HCT116 (cell line): ENCODE data around the gene PIGW. TPM values are rescaled to one million over a fixed set of nuclear protein-coding genes. Genes with fewer than 3 reads are reported as not detected.

Source experiments
- ATAC-seq: fragments of 200-7000 bp; cut with Tn5 transposase; 2 replicates; pipeline ENCODE4 v1.9.1; 2020; ENCODE audit warnings: mild to moderate bottlenecking, moderate library complexity
- BruUV-seq: library from RNA; stranded (reverse); fragments of 400-500 nt; replicated peaks from 2 replicates; lab custom pipeline; 2021; lab: Mats Ljungman, UMichigan
- CTCF ChIA-PET: fragments of 300-600 bp; sonication (Branson Sonifier 250); formaldehyde crosslinking; loops from one replicate; lab custom pipeline; 2021; ENCODE audit warnings: antibody characterized with exemption; lab: Charles Lee
- POLR2A ChIA-PET: fragments of 300-600, 350-600 bp; sonication (Branson Sonifier 250); formaldehyde crosslinking; loops from one replicate; lab custom pipeline; 2021; ENCODE audit warnings: antibody characterized with exemption; lab: Charles Lee
- RAD21 ChIA-PET, 2 experiments: fragments of 300-600 bp; sonication (Branson Sonifier 250); formaldehyde crosslinking; loops; one replicate each; lab custom pipeline; 2023; ENCODE audit warnings: low total read pairs in 2 of 2; ENCODE audit not compliant: uncharacterized antibody in 2 of 2, unreplicated experiment in 2 of 2, low non-redundant PET in 1 of 2; lab: Charles Lee
- DNase-seq: peaks from one replicate; pipeline ENCODE4 v3.0.0-alpha.2; 2010; ENCODE audit warnings: low read depth, low spot score
- H2AFZ ChIP-seq: fragments of 200-600 bp; shearing (Covaris generic), sonication (generic); 2 replicates; pipeline ENCODE4 v1.6.1; 2017; ENCODE audit warnings: low read depth, mixed run types, mixed read lengths, antibody characterized with exemption, low read length; ENCODE audit not compliant: poor library complexity, severe bottlenecking
- H3K27ac ChIP-seq: 2 replicates; pipeline ENCODE4 v1.5.1; 2012; ENCODE audit warnings: low read depth, low read length
- H3K27me3 ChIP-seq: fragments of 200-600 bp; sonication (generic); 2 replicates; pipeline ENCODE4 v1.6.1; 2016; ENCODE audit warnings: mixed run types, low read length, mixed read lengths; ENCODE audit not compliant: insufficient read depth
- H3K36me3 ChIP-seq, 2 experiments: fragments of 200-500 bp in 1 of 2; fragments of 200-600 bp in 1 of 2; sonication (Bioruptor generic) in 1 of 2; sonication (generic) in 1 of 2; 2 replicates each; pipeline versions ENCODE4 v1.5.1 to v1.6.1; 2014 to 2016; ENCODE audit warnings: low read length in 2 of 2, inconsistent platforms in 1 of 2, mixed read lengths in 1 of 2, mixed run types in 1 of 2; ENCODE audit not compliant: insufficient read depth in 2 of 2, control insufficient read depth in 1 of 2
- H3K4me1 ChIP-seq, 2 experiments: fragments of 200-600 bp in 1 of 2; sonication (generic) in 1 of 2; 2 replicates each; pipeline versions ENCODE4 v1.5.1 to v1.6.1; 2012 to 2017; ENCODE audit warnings: low read length in 2 of 2, inconsistent platforms in 1 of 2, mild to moderate bottlenecking in 1 of 2, mixed read lengths in 1 of 2, mixed run types in 1 of 2, moderate library complexity in 1 of 2; ENCODE audit not compliant: insufficient read depth in 2 of 2, control insufficient read depth in 1 of 2
- H3K4me2 ChIP-seq: fragments of 200-600 bp; sonication (generic); 2 replicates; pipeline ENCODE4 v1.6.1; 2017; ENCODE audit warnings: mixed run types, low read length, mixed read lengths
- H3K4me3 ChIP-seq, 2 experiments: fragments of 200-600 bp in 1 of 2; sonication (generic) in 1 of 2; replicated peaks in 1 of 2; 2 replicates each; pipeline ENCODE4 v1.5.1; 2011 to 2016; ENCODE audit warnings: low read length in 2 of 2, control low read depth in 1 of 2, low read depth in 1 of 2, mild to moderate bottlenecking in 1 of 2, mixed read lengths in 1 of 2, mixed run types in 1 of 2
- H3K79me2 ChIP-seq: fragments of 200-600 bp; sonication (generic); 2 replicates; pipeline ENCODE4 v1.6.1; 2017; ENCODE audit warnings: mild to moderate bottlenecking, mixed run types, low read length, moderate library complexity, mixed read lengths; ENCODE audit not compliant: insufficient read depth
- H3K9ac ChIP-seq: fragments of 200-600 bp; sonication (generic); 2 replicates; pipeline ENCODE4 v1.6.1; 2016; ENCODE audit warnings: low read length, mixed read lengths
- H3K9me2 ChIP-seq: fragments of 200-600 bp; sonication (generic), shearing (Covaris generic); 2 replicates; pipeline ENCODE4 v1.6.1; 2017; ENCODE audit warnings: mixed run types, mild to moderate bottlenecking, moderate library complexity; ENCODE audit not compliant: insufficient read depth
- H3K9me3 ChIP-seq, 2 experiments: fragments of 200-500 bp in 1 of 2; fragments of 200-600 bp in 1 of 2; sonication (Bioruptor generic) in 1 of 2; sonication (generic) in 1 of 2; 2 replicates each; pipeline ENCODE4 v1.6.1; 2014 to 2017; ENCODE audit warnings: low read length in 2 of 2, mixed read lengths in 2 of 2, inconsistent platforms in 1 of 2, low read depth in 1 of 2, mild to moderate bottlenecking in 1 of 2, mixed run types in 1 of 2, moderate library complexity in 1 of 2; ENCODE audit not compliant: control insufficient read depth in 1 of 2, insufficient read depth in 1 of 2
- H4K20me1 ChIP-seq: fragments of 200-600 bp; sonication (generic), shearing (Covaris generic); 2 replicates; pipeline ENCODE4 v1.6.1; 2017; ENCODE audit warnings: mixed run types, mild to moderate bottlenecking, moderate library complexity; ENCODE audit not compliant: insufficient read depth
- ATF3 ChIP-seq: IDR thresholded peaks from 2 replicates; pipeline ENCODE4 v1.6.1; 2012
- CEBPB ChIP-seq: IDR thresholded peaks from 2 replicates; pipeline ENCODE4 v1.6.1; 2012; ENCODE audit warnings: low read depth
- CTCF ChIP-seq, 3 experiments: fragments of 200-600 bp in 1 of 3; sonication (generic) in 1 of 3; IDR thresholded peaks in 2 of 3; conservative IDR thresholded peaks in 1 of 3; 2 replicates each; pipeline ENCODE4 v1.5.1; 2012 to 2017; ENCODE audit warnings: low read depth in 2 of 3, low read length in 2 of 3, antibody characterized with exemption in 1 of 3, borderline replicate concordance in 1 of 3, control low read depth in 1 of 3, mild to moderate bottlenecking in 1 of 3, mixed read lengths in 1 of 3, mixed run types in 1 of 3, moderate library complexity in 1 of 3; ENCODE audit not compliant: insufficient read depth in 1 of 3
- EGR1 ChIP-seq: IDR thresholded peaks from 2 replicates; pipeline ENCODE4 v1.6.1; 2012; ENCODE audit warnings: low read depth
- ELF1 ChIP-seq: IDR thresholded peaks from 2 replicates; pipeline ENCODE4 v1.6.1; 2012; ENCODE audit warnings: low read depth, borderline replicate concordance
- EZH2 ChIP-seq: fragments of 200-600 bp; sonication (generic); IDR thresholded peaks from 2 replicates; pipeline ENCODE4 v1.6.1; 2017; ENCODE audit warnings: antibody characterized with exemption, mixed run types
- MAX ChIP-seq: IDR thresholded peaks from 2 replicates; pipeline ENCODE4 v1.6.1; 2012
- POLR2A ChIP-seq: IDR thresholded peaks from 2 replicates; pipeline ENCODE4 v1.7.0; 2011; ENCODE audit warnings: borderline replicate concordance; ENCODE audit not compliant: insufficient read depth, insufficient read length; ENCODE audit errors: extremely low read depth
- POLR2AphosphoS5 ChIP-seq: IDR thresholded peaks from 2 replicates; pipeline ENCODE4 v1.6.1; 2011; ENCODE audit warnings: mild to moderate bottlenecking, low read depth, low read length, moderate library complexity
- REST ChIP-seq: IDR thresholded peaks from 2 replicates; pipeline ENCODE4 v1.6.1; 2012; ENCODE audit warnings: low read depth
- SIN3A ChIP-seq: IDR thresholded peaks from 2 replicates; pipeline ENCODE4 v1.6.1; 2012; ENCODE audit warnings: low read depth
- SP1 ChIP-seq: IDR thresholded peaks from 2 replicates; pipeline ENCODE4 v1.6.1; 2012; ENCODE audit warnings: low read depth
- SRF ChIP-seq: IDR thresholded peaks from 2 replicates; pipeline ENCODE4 v1.6.1; 2012; ENCODE audit warnings: low read depth
- ZBTB33 ChIP-seq: IDR thresholded peaks from 2 replicates; pipeline ENCODE4 v1.6.1; 2011; ENCODE audit warnings: mild to moderate bottlenecking, low read length, moderate library complexity; ENCODE audit not compliant: insufficient replicate concordance; ENCODE audit errors: extremely low read depth
- intact Hi-C: fragments of 100-400 bp; cut with micrococcal nuclease; formaldehyde crosslinking; loops from 2 replicates; pipeline ENCODE4 v1.10.0; 2022
- total RNA-seq: library from RNA; stranded (reverse); gene quantifications from one replicate; pipeline ENCODE4 v1.2.1, GENCODE V29; 2021; ENCODE audit not compliant: unreplicated experiment

Gene PIGW
- total RNA-seq, 1 experiment from 2014 or later, result 16.4 TPM

- TF ChIP-seq ELF1, result no peak
These were observed 33.4 kb upstream of the PIGW start (continued) for GRCh38 chr17:36501351-36501750.

GRCh38 chr17:36501963-36502362, 32.8 kb upstream of the PIGW start:
- Histone ChIP-seq H3K27ac (no peak overlapping the region), H3K27me3 (no peaks in the 10 kb centered on the region), H2AFZ (no peak overlapping the region), H3K4me3 (no peak overlapping the region), H3K9me2 (no peaks in the 10 kb centered on the region), H3K9me3 (no peaks in the 10 kb centered on the region), H3K79me2 (no peaks in the 10 kb centered on the region), H3K4me1 (no peaks in the 10 kb centered on the region), H3K9ac (no peak overlapping the region), H3K4me2 (no peak overlapping the region), H4K20me1 (no peaks in the 10 kb centered on the region), H3K36me3 (peaks cover 51 to 67% of the 10 kb centered on the region in 2 experiments)
- POLR2A ChIA-PET, result no interaction called here
- no TSS peak for BruUV-seq
- CTCF ChIA-PET, result no interaction called here
- ATAC-seq (no peak), DNase-seq (no peak)
- no peak for TF ChIP-seq EZH2
- no peak for TF ChIP-seq ZBTB33
- no peak for TF ChIP-seq CTCF (IDR thresholded peaks at IDR 0.05 in 2 of 3, conservative IDR thresholded peaks at IDR 0.05 in 1 of 3; ENCODE audit: borderline replicate concordance in 1 of 3, insufficient read depth in 1 of 3, low read depth in 2 of 3, low read length in 2 of 3)
- TF ChIP-seq SIN3A, result no peak
- no peak for TF ChIP-seq REST
- no peak for TF ChIP-seq POLR2A
- TF ChIP-seq SP1, result no peak
- no peak for TF ChIP-seq EGR1
- TF ChIP-seq MAX, result no peak
- TF ChIP-seq SRF, result no peak
- TF ChIP-seq ELF1, result no peak
- TF ChIP-seq POLR2AphosphoS5, result no peak
- TF ChIP-seq ATF3, result no peak
- TF ChIP-seq CEBPB, result no peak
- RAD21 ChIA-PET, result no interaction called here
- intact Hi-C loops, result no loop called here
